ENCODE results near the gene GTF2H4.
A peak's percentile ranks its signal among the peaks of the same experiment; 100 is the strongest.
"Not testable (repeated sequence)": the region's sequence is repeated elsewhere in the genome, so short reads cannot be mapped to it uniquely, and the experiment has no call there.

The GTF2H4 gene

DNA sequence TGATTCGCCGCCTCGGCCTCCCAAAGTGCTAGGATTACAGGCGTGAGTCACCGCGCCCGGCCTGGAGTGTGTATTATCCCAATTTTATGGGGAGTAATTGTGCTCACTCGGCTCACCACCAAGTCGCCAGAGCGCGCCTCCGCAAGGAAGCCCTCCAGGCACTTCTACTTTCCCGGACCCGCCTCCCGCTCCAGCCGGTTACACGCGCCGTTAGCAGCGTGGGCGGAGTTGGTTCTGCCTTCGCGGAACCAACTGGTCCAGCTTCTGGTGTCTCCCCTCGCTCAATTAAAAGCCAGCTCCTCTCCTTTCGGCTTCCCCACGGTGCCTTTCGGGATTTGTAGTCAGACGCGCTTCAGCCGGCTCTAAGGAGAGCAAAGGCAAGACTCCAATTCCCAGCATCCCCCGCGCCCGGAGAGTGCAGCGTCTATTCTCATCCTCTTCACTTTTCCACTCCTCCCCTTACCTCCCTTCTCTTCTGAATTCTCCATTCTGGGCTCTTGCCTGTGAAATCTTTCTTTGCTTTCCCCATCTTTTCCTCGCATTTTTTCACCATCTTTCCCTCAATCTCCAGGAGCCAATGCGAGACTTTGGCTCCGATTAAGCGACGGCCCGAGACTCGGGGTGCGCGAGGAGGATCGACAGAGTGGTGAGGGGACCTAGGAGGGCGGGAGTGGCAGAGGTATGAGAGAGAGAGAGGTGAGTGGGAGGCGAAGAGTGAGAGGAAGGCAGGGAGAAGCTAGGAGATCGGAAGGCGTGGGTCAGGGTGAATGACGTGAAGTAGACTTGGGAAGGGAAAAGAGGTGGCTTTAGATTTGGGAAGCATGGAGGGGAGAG is at the start of gene GTF2H4:
Gene GTF2H4, plus strand, starts transcription at position 450 of the 834 bp plus-strand sequence.
- DNase-seq, result peak; percentile 96

DNA sequence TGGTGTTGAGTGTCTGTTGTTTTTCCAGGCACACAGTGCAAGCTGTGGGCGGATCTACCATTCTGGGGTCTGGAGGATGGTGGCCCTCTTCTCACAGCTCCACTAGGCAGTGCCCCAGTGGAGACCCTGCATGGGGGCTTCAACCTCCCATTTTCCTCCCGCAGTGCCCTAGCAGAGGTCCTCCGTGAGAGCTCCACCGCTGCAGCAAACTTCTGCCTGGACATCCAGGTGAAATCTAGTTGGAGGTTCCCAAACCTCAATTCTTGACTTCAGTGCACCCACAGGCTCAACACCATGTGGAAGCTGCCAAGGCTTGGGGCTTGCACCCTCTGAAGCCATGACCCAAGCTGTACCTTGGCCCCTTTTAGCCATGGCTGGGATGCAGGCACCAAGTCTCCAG is 48.3 kb upstream of the GTF2H4 start:
- DNase-seq, result not testable (repeated sequence)

DNA sequence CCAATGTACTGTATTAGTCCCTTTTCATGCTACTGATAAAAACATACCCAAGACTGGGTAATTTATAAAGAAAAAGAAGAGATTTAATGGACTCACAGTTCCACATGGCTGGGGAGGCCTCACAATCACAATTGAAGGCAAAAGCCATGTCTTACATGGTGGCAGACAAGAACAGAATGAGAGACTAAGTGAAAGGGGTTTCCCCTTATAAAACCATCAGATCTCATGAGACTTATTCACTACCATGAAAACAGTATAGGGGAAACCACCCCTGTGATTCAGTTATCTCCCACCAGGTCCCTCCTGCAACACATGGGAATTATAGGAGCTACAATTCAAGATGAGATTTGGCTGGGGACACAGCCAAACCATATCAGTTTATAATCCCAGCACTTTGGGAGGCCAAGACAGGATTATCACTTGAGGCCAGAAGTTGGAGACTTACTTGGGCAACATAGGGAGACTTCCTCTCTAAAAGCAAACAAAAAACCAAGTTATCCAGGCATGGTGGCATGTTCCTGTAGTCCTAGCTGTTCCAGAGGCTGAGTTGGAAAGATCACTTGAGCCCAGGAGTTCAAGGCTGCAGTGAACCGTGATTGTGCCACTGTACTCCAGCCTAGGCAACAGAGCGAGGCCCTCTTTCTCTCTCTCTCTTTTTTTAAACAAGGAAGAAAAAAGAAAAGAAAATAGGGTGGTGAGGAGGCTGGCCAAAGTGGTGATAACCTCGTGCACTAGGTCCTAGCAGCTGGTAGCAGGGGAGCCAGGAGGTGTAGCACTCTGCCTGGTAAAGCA is 46.6 kb upstream of the GTF2H4 start:
- DNase-seq, result no peak

DNA sequence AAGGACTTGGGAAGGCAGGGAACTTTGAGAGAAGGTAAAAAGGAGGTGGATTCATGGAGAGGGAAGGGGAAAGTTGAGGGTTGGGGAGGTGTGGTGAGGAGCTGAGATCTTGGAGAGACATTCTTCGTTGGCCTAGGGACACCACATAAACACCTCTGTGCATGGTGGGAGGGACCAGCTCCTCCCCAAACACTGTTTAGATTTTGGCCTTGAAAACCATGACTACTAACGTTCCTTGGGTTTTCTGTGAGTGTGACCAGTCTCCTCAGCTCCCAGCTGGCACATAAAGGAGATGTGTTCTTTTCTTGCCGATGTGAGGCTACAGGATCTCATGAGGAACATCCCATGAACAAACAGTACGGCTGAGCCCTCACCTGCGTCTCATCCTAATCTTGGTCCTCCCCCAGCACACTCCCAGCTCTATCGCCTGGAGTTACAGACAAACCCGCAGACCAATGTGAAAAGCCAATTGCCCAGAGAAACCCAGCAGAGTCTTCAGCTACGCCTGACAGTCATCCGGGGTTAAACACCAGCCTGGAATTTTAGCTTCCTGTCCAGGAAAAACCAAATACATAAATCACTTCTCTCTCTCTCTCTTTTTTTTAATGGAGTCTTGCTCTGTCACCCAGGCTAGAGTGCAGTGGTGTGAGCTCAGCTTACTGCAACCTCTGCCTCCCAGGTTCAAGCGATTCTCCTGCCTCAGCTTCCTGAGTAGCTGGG is 45.7 kb upstream of the GTF2H4 start:
- no peak for DNase-seq

DNA sequence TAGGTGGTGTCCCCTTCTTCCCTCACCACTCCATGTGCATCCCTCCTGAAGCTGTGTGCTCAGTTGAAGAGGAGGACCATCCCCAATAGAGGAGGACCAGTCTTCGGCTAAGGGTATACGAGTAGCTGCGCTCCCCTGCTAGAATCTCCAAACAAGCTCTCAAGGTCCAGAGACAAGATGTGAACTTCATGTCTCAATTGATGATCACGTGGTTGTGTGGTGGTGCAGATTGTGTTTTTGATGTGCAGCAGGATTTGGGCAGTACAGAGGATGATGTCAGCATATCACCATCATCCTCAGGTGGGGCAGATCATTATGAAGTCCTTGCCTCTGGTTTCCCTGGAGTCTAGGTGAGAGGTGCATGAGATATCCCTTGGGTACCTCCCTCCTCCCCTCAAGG is 43.7 kb upstream of the GTF2H4 start:
- DNase-seq, result no peak

DNA sequence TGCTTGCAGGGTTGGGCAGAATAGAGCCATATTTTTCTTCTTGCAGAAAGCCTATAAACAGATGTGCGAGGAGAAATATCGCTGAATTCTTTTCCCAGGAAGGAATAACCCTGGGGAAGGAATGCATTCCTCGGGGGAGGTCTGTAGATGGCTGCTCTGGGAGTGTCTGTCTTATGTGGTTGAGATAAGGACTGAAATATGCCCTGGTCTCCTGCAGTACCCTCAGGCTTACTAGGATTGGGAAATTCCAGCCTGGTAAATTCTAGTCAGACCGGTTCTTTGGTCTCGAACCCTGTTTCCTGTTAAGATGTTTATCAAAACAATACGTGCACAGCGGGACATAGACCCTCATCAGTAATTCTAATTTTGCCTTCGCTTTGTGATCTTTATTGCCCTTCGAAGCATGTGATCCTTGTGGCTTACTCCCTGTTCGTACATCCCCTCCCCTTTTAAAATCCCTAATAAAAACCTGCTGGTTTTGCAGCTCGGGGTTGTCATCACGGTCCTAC is 38.7 kb upstream of the GTF2H4 start:
- not testable (repeated sequence) for DNase-seq

DNA sequence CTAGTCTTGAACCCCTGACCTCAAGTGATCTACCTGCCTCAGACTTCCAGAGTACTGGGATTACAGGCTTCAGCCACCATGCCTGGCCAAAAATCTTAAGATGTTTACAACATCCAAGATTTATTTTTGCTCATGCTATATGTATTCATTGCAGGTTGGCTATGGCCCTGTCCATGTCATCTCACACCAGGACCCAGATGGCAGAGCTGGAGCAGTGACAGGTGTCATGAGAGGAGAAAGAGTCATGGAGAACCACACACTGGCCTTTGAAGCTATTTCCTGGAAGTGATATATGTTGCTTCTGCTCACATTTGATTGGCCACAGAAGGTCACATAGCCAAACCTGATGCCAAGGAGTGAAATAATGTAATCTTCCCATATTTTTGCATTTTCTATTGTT is 37.5 kb upstream of the GTF2H4 start:
- no peak for DNase-seq

DNA sequence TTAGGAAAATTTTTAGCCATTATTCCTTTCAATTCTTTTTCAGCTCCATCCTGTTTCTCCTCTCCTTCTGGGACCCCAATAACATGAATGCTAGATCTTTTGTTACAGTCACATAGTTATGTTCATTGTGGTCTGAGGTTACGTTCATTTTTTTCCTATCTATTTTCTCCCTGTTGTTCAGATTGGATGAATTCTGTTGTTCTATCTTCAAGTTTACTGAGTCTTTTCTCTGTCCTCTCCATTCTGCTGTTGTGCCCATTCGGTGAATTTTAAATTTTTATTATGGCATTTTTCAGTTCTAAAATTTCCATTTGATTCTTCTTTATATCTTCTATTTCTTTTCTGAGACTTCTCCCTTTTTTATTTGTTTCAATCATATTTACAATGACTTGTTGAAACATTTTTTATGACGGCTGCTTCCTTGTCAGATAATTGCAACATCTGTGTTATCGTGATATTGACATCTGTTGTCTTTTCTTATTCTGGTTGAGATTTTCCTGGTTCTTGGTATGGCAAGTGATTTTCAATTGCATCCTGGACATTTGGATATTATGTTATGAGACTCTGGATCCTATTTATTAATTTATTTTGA is 36.3 kb upstream of the GTF2H4 start:
- no peak for DNase-seq

DNA sequence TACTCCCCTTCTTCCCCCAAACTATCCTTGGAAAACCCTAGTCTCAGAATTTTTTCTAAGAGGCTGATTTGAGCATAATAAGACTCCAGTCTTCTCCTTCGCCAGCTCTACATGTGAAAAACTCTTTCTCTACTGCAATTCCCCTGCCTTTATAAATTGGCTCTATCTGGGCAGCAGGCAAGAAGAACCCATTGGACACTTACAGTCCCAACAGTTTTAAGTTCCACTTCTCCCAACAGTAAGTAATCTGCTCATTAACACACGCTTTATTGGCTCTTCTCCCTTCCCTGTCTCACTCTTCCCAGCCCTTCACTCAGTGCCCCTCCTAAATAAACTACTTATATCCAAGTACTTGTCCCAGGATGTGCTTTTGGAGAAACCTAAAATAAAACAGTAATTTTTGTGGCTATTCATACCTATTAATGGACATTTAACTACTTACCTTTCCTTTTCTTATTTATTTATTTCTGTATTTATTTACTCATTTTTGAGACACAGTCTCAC is 34.8 kb upstream of the GTF2H4 start:
- DNase-seq, result no peak

DNA sequence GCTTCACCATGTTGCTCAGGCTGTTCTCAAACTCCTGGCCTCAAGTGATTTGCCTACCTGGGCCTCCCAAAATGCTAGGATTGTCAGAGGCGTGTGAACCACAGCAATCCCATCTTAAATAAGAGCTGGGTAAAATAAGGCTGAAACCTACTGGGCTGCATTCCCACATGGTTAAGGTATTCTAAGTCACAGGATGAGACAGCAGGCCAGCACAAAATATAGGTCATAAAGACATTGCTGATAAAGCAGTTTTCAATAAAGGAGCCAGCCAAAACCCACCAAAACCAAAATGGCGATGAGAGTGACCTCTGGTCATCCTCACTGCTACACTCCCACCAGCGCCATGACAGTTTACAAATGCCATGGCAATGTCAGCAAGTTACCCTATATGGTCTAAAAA is 34.2 kb upstream of the GTF2H4 start:
- not testable (repeated sequence) for DNase-seq

DNA sequence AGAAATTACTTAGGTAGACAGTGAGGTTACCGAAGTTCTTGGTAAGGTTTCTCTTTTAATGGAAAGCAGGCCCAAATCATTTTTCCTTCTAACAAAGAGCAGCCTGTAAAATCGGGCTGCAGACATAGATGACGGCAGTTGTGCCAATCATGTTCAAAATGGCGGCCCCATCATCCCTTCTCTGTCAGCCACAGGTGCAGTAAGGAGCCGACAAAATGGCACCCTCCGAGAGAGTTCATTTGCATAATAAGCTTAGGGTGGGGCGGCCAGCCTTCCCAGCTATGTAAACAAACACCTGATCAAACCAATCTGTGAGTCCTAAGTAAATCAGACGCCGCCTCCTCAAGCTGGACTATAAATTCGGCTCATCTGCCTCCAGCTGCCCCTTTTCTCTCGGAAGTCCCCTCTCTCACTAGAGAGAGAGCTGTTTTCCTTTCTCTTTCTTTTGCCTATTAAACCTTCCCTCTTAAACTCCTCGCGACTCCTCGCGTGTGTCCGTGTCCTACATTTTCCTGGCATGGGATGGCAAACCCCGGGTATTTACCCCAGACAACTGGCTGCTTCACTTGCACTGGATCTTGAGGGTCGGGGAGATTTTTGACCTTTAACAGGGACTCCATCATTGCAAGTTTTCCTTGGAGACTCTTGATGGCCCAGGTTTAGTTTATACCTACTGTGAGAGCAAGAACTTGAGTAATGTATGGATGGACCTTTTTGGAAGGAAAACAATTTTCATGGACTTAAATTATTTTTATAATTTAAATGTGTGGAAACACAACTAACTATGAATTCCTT is 32.6 kb upstream of the GTF2H4 start:
- peak; percentile 76 for DNase-seq

DNA sequence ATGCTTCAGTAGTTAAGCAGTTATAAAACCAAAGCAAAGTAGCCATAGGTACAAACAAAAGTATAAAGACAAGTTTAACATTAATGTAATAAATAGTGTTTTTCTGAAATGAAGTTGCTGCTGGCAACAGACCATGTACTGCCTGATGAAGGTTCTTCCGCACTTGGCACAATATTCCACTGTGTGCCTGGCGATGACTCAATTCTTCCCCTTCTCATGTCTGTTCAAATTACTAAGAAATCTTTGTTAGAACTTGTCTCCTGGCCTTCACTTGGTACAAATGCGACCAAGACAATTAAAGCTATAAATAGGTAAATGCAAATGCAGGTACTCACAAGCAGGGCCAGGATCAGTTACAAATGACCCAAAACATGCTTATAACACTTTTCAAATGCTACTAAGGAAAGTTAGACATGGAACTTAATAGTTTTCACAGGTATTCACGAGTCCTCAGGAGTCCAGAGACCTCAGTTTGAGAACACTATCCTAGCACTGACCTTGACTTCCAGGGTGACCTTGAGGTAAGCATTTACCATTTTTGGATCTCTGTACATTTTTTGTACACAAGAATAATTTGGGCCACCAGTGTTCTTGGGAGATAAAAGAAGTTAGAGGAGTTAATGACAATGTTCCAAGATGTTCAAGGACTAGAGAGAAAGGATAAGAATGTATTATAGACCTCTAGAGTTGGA is 31.8 kb upstream of the GTF2H4 start:
- DNase-seq, result no peak

DNA sequence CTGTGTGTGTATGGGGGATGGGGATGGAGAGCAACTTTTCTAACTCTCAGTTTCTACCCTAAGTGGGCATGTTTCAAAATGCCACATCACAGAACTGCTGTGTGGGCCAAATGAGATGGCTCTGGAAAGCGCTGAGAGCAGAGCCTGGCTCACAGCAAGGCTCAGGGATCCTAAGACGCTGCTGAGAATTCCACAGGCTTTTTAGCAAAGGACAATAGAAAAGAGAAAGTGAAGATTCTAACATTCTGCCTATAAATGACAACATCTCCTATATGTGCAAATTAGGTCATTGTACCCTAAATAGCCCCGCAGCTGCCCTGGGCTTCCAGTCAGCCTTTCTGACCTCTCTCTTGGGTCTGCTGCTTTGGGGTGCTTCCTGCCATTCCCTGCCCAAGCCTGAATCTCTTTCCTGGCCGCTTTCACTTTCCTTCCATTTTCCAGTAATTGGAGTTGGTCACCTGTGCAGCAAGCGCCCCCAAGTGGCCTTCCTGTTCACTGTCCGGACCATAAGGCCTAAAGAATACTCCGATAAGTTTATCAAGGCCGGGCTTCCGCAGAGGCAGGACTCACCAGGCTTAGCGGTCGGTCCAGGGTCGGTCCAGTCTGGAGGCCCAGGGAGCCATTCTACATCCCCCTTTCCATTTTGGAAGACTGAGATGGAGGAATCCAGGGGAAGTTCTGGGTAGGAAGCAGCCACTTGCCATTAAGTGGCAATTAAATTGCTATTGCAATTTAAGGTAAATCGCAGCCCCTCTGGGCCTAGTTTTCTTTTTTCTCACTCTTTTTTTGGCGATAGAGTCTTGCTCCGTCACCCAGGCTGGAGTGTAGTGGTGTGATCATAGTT is 30.4 kb upstream of the GTF2H4 start:
- DNase-seq, result peak; percentile 81

DNA sequence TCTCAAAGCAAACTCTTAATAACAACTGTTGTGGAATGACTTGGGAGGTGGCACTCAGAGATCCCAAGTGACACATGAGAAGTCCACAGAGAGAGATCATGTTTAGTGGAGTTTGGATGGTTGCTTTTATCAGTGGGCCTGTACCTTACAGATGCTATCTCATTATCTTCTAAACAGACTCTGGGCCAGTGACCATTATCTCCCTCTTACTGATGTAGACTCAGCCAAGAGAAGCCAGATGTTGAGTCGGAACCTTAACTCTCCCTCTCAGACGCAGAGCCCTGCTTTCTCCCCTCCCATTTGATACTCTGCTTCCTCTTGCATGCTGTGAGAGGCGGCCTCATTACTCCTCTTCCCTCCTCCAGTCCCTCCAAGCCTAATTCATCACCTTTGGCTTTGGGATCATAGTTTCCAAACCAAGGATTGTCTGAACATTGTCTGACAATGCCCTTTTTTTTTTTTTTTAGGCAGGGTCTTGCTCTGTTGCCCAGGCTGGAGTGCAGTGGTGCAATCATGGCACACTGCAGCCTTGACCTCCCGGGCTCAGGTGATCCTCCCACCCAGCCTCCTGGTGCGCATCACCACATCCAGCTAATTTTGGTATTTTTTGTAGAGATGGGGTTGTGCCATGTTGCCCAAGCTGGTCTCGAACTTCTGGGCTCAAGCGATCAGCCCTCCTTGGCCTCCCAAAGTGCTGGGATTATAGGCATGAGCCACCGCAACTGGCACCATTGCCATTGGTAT is 28.2 kb upstream of the GTF2H4 start:
- no peak for DNase-seq

DNA sequence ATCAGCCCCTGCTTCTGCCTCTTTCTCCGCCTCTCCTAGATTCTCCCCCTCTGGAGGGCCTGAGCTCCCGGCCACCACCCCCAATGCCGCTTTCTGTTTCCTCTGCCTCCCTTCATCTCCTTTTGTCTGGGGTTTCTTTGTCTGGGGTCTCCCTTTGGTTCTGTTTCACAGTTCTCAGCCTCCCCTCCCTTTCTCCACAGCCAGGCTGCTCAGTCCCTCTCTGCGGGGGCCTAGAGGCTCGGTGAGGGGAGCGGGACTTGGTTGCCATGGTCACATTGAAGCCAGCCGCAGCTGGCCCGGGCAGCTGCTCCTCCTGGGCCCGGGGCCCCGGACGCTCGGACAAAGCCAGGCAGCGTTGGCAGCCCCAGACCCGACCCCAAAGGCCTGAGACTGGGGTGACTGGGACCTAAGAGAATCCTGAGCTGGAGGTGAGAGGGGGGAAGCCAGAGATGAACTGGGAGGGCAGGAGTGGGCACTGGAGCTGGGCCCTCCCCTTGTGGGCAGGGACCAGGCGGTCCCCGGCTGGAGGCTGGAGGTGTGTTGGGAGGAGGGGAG is 27.2 kb upstream of the GTF2H4 start:
- DNase-seq, result no peak

DNA sequence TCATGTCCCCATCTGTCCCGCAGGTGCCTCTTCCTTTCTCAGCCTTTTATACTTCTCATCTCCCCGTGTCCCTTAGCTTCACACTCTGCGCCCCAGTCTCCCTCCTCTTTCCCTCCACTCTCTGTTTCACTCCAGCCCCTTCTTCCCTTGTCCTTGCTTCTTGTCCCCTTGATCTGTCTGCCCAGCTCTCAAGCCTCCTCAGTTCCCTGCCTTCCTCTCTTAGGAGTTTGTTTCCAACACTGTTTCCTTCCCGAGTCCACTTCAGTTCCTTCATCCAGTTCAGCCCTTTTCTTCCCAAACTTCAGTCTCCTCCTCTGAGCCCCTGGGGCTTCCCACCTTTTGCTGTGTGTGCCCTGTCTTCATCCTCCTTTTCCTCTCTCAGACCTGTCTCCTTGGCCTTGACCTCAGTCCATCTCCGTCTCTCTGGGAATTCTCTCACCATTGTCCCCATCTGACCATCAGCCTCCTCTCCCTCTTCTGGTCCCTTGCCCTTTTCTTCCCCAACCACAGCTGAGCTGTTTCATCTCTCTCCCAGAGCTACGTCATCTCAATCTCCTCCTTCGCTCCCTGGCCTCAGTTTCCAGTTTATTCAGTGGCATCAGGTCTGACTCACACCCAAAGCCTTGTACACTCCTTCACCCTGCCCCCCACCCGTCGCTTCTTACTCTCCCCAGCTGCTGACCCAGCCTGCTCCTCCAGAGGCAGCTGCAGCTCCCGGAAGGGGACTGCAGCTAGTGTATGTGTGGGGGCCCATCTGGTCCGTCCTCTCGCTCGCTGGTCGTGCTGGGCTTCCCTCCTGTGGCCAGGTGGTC is 26.4 kb upstream of the GTF2H4 start:
- no peak for DNase-seq

DNA sequence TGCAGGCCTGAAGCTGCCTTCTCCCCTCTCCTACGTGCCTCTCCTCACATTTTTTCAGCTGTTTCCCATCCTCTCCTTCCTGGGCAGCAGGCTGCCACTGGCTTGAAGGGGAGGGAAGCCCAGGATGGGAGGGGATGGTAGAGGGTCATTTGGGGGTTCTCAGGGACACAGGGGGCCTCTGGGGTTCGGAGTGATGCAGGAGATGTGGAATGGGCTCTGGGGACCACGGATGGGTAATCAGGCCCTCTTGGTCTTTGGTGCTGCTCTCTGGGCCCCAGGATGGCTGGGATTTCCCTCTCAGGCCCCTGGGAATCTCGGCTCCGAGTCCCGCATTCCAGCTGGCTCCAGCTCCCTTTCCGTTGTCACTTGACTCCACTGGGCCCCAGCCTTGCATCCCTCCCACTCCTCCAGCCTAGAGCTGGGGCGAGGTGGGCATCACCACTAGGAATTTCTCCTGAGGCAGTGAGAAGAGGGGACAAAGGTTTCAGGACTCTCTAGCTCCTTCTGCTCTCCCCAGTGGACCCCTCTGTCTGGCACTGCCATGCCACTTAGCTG is 25.7 kb upstream of the GTF2H4 start:
- no peak for DNase-seq
